GM12878 (cell line): ENCODE data around the gene MRPS22. TPM values are rescaled to one million over a fixed set of nuclear protein-coding genes. Genes with fewer than 3 reads are reported as not detected.

Experiments
- DPF2 ChIP-seq: fragments of 450-650 bp; IDR thresholded peaks from 2 replicates; pipeline ENCODE4 v1.6.1; 2017; ENCODE audit warnings: mild to moderate bottlenecking
- EED ChIP-seq: sonication (generic); IDR thresholded peaks from 2 replicates; pipeline ENCODE4 v1.6.1; 2016; ENCODE audit warnings: antibody characterized with exemption, low read depth
- GATAD2B ChIP-seq: fragments of 450-650 bp; conservative IDR thresholded peaks from 2 replicates; pipeline ENCODE4 v1.6.1; 2017; ENCODE audit warnings: low read depth, mild to moderate bottlenecking, moderate library complexity
- LARP7 ChIP-seq: fragments of 450-650 bp; IDR thresholded peaks from 2 replicates; pipeline ENCODE4 v1.6.1; 2017; ENCODE audit warnings: mild to moderate bottlenecking
- MEF2A ChIP-seq: IDR thresholded peaks from 2 replicates; pipeline ENCODE4 v1.6.1; 2011; ENCODE audit warnings: low read depth, mild to moderate bottlenecking, low read length, moderate library complexity; ENCODE audit not compliant: insufficient read depth
- MXI1 ChIP-seq: fragments of 150-350 bp; IDR thresholded peaks from 2 replicates; pipeline ENCODE4 v1.6.1; 2011; ENCODE audit warnings: low read depth, mild to moderate bottlenecking, inconsistent platforms, low read length, improper control_type of control experiment
- NR2F1 ChIP-seq: fragments of 450-650 bp; conservative IDR thresholded peaks from 2 replicates; pipeline ENCODE4 v1.6.1; 2017; ENCODE audit warnings: mild to moderate bottlenecking
- POLR2A ChIP-seq: IDR thresholded peaks from 2 replicates; pipeline ENCODE4 v1.6.1; 2011; ENCODE audit warnings: low read depth, mild to moderate bottlenecking, low read length
- POLR2AphosphoS2 ChIP-seq: IDR thresholded peaks from 2 replicates; pipeline ENCODE4 v1.6.1; 2011; ENCODE audit warnings: low read depth, mild to moderate bottlenecking, low read length, improper control_type of control experiment, moderate library complexity
- SIN3A ChIP-seq: IDR thresholded peaks from 2 replicates; pipeline ENCODE4 v1.6.1; 2012; ENCODE audit warnings: low read depth, low read length, improper control_type of control experiment
- SP1 ChIP-seq: IDR thresholded peaks from one replicate; pipeline ENCODE4 v1.6.1; 2011; ENCODE audit warnings: low read depth, low read length
- SPI1 ChIP-seq: IDR thresholded peaks from 2 replicates; pipeline ENCODE4 v1.6.1; 2011; ENCODE audit warnings: low read depth, mild to moderate bottlenecking, low read length, moderate library complexity, borderline replicate concordance; ENCODE audit not compliant: insufficient read depth
- TBL1XR1 ChIP-seq: IDR thresholded peaks from 2 replicates; pipeline ENCODE4 v1.6.1; 2012; ENCODE audit warnings: low read depth, low read length, improper control_type of control experiment
- ZNF622 ChIP-seq: fragments of 450-650 bp; IDR thresholded peaks from 2 replicates; pipeline ENCODE4 v1.6.1; 2017; ENCODE audit warnings: mild to moderate bottlenecking, inconsistent platforms
- polyA plus RNA-seq, 11 experiments: library from polyadenylated mRNA; depleted of rRNA in 4 of 11; unstranded in 6 of 11; stranded (reverse) in 5 of 11; fragments of >200 nt; fragmentation: Nextera tagmentation in 4 of 11; fragmentation: Illumina TruSeq in 1 of 11; extraction: Ambion mirVana in 4 of 11; extraction: Trizol in 1 of 11; gene quantifications; 1 replicate in 1 of 11; 2 replicates in 10 of 11; pipeline versions ENCODE4 v1.2.1 to v1.2.3, GENCODE V29; 2011 to 2016; ENCODE audit warnings: inconsistent platforms in 2 of 11, missing spikeins in 2 of 11, low read depth in 1 of 11
- total RNA-seq, 4 experiments: library from RNA; depleted of rRNA in 3 of 4; stranded (reverse); fragments of >200 nt in 3 of 4; fragmentation: Illumina TruSeq in 1 of 4; extraction: Trizol in 1 of 4; gene quantifications; 2 replicates each; pipeline versions ENCODE4 v1.2.1 to v1.2.3, GENCODE V29; 2013 to 2021
- TF ChIP-seq, protein P1 (sequence below): fragments of 450-650 bp; IDR thresholded peaks from 2 replicates; pipeline ENCODE4 v1.6.1; 2017; ENCODE audit warnings: borderline replicate concordance
- TF ChIP-seq, protein P2 (sequence below): fragments of 450-650 bp; IDR thresholded peaks from 2 replicates; pipeline ENCODE4 v1.6.1; 2017; ENCODE audit warnings: mild to moderate bottlenecking, low read depth, inconsistent platforms; ENCODE audit not compliant: poor library complexity, severe bottlenecking
- TF ChIP-seq, protein P3 (sequence below): fragments of 450-650 bp; IDR thresholded peaks from 2 replicates; pipeline ENCODE4 v1.6.1; 2016; ENCODE audit warnings: mild to moderate bottlenecking
- TF ChIP-seq, protein P4 (sequence below): IDR thresholded peaks from 2 replicates; pipeline ENCODE4 v1.6.1; 2012; ENCODE audit warnings: low read length, inconsistent platforms
- TF ChIP-seq, protein P5 (sequence below): fragments of 450-650 bp; conservative IDR thresholded peaks from 2 replicates; pipeline ENCODE4 v1.6.1; 2017; ENCODE audit warnings: mild to moderate bottlenecking, moderate library complexity
- TF ChIP-seq, protein P6 (sequence below): fragments of 450-650 bp; IDR thresholded peaks from 2 replicates; pipeline ENCODE4 v1.6.1; 2017; ENCODE audit warnings: mild to moderate bottlenecking, moderate library complexity

The MRPS22 gene
- total and polyA plus RNA-seq, 10 of the 15 experiments (the other 5 are each of a cell fraction or from before 2014, with no cell fraction given) = 44.3 to 146 (median 75.2) TPM

DNA sequence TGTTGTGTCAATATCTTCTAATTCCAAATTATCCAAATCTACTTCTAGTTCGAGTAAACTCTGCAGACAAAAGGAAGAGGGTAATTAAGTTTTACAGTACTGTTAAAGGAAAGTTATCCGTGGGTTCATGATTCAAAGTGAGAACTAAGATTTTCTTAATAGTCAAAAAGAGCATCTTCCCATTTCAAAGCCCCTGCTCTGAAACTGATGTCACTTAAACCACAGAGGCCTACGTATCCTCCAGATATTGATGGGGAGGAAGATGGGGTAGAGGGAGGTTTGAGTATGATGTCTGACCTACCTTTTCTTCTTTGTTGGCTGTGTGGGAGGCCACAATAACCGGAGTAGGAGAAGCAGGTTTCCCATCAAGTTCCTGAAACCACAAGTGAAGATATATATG is 14.1 kb downstream of the MRPS22 start (continued):
- TF ChIP-seq, protein P1, sequence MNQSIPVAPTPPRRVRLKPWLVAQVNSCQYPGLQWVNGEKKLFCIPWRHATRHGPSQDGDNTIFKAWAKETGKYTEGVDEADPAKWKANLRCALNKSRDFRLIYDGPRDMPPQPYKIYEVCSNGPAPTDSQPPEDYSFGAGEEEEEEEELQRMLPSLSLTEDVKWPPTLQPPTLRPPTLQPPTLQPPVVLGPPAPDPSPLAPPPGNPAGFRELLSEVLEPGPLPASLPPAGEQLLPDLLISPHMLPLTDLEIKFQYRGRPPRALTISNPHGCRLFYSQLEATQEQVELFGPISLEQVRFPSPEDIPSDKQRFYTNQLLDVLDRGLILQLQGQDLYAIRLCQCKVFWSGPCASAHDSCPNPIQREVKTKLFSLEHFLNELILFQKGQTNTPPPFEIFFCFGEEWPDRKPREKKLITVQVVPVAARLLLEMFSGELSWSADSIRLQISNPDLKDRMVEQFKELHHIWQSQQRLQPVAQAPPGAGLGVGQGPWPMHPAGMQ = no peak
- TF ChIP-seq MXI1 (no peak), SIN3A (no peak), SP1 (no peak), GATAD2B (no peak), LARP7 (no peak), NR2F1 (no peak), EED (peak; percentile 94), MEF2A (no peak), TBL1XR1 (no peak), SPI1 (no peak), ZNF622 (no peak), POLR2AphosphoS2 (no peak), DPF2 (no peak), POLR2A (no peak)
- TF ChIP-seq, protein P2, sequence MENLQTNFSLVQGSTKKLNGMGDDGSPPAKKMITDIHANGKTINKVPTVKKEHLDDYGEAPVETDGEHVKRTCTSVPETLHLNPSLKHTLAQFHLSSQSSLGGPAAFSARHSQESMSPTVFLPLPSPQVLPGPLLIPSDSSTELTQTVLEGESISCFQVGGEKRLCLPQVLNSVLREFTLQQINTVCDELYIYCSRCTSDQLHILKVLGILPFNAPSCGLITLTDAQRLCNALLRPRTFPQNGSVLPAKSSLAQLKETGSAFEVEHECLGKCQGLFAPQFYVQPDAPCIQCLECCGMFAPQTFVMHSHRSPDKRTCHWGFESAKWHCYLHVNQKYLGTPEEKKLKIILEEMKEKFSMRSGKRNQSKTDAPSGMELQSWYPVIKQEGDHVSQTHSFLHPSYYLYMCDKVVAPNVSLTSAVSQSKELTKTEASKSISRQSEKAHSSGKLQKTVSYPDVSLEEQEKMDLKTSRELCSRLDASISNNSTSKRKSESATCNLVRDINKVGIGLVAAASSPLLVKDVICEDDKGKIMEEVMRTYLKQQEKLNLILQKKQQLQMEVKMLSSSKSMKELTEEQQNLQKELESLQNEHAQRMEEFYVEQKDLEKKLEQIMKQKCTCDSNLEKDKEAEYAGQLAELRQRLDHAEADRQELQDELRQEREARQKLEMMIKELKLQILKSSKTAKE = no peak
- TF ChIP-seq, protein P3, sequence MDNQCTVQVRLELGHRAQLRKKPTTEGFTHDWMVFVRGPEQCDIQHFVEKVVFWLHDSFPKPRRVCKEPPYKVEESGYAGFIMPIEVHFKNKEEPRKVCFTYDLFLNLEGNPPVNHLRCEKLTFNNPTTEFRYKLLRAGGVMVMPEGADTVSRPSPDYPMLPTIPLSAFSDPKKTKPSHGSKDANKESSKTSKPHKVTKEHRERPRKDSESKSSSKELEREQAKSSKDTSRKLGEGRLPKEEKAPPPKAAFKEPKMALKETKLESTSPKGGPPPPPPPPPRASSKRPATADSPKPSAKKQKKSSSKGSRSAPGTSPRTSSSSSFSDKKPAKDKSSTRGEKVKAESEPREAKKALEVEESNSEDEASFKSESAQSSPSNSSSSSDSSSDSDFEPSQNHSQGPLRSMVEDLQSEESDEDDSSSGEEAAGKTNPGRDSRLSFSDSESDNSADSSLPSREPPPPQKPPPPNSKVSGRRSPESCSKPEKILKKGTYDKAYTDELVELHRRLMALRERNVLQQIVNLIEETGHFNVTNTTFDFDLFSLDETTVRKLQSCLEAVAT = no peak
- TF ChIP-seq, protein P4, sequence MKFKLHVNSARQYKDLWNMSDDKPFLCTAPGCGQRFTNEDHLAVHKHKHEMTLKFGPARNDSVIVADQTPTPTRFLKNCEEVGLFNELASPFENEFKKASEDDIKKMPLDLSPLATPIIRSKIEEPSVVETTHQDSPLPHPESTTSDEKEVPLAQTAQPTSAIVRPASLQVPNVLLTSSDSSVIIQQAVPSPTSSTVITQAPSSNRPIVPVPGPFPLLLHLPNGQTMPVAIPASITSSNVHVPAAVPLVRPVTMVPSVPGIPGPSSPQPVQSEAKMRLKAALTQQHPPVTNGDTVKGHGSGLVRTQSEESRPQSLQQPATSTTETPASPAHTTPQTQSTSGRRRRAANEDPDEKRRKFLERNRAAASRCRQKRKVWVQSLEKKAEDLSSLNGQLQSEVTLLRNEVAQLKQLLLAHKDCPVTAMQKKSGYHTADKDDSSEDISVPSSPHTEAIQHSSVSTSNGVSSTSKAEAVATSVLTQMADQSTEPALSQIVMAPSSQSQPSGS = peak; percentile 88
- TF ChIP-seq, protein P5, sequence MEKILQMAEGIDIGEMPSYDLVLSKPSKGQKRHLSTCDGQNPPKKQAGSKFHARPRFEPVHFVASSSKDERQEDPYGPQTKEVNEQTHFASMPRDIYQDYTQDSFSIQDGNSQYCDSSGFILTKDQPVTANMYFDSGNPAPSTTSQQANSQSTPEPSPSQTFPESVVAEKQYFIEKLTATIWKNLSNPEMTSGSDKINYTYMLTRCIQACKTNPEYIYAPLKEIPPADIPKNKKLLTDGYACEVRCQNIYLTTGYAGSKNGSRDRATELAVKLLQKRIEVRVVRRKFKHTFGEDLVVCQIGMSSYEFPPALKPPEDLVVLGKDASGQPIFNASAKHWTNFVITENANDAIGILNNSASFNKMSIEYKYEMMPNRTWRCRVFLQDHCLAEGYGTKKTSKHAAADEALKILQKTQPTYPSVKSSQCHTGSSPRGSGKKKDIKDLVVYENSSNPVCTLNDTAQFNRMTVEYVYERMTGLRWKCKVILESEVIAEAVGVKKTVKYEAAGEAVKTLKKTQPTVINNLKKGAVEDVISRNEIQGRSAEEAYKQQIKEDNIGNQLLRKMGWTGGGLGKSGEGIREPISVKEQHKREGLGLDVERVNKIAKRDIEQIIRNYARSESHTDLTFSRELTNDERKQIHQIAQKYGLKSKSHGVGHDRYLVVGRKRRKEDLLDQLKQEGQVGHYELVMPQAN = no peak
- TF ChIP-seq, protein P6, sequence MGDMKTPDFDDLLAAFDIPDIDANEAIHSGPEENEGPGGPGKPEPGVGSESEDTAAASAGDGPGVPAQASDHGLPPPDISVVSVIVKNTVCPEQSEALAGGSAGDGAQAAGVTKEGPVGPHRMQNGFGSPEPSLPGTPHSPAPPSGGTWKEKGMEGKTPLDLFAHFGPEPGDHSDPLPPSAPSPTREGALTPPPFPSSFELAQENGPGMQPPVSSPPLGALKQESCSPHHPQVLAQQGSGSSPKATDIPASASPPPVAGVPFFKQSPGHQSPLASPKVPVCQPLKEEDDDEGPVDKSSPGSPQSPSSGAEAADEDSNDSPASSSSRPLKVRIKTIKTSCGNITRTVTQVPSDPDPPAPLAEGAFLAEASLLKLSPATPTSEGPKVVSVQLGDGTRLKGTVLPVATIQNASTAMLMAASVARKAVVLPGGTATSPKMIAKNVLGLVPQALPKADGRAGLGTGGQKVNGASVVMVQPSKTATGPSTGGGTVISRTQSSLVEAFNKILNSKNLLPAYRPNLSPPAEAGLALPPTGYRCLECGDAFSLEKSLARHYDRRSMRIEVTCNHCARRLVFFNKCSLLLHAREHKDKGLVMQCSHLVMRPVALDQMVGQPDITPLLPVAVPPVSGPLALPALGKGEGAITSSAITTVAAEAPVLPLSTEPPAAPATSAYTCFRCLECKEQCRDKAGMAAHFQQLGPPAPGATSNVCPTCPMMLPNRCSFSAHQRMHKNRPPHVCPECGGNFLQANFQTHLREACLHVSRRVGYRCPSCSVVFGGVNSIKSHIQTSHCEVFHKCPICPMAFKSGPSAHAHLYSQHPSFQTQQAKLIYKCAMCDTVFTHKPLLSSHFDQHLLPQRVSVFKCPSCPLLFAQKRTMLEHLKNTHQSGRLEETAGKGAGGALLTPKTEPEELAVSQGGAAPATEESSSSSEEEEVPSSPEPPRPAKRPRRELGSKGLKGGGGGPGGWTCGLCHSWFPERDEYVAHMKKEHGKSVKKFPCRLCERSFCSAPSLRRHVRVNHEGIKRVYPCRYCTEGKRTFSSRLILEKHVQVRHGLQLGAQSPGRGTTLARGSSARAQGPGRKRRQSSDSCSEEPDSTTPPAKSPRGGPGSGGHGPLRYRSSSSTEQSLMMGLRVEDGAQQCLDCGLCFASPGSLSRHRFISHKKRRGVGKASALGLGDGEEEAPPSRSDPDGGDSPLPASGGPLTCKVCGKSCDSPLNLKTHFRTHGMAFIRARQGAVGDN = no peak
